Inferior parietal cortex (tissue), 1 donor: ENCODE results near the gene SAA4.
"Not testable (repeated sequence)": the region's sequence is repeated elsewhere in the genome, so short reads cannot be mapped to it uniquely, and the experiment has no call there.

ENCODE experiments used
- DNase-seq: peaks from one replicate; pipeline ENCODE4 v3.0.0-alpha.2; 2016; ENCODE audit errors: extremely low spot score

SAA4 gene

GRCh38 chr11:18189476-18190245, 46.9 kb downstream of the SAA4 start:
- not testable (repeated sequence) for DNase-seq

- DNase-seq, result no peak
These were observed 47.8 kb downstream of the SAA4 start for GRCh38 chr11:18188796-18189195.
